GM21737 (cell line): ENCODE measurements around the gene CLDN22.

Experiments used
- ATAC-seq: cut with Tn5 transposase; IDR thresholded peaks from one replicate; pipeline ENCODE4 v1.9.1; 2021; ENCODE audit warnings: mild to moderate bottlenecking, moderate library complexity; ENCODE audit not compliant: unreplicated experiment

The CLDN22 gene

GRCh38 chr4:183285886-183286285 is 34.2 kb downstream of the CLDN22 start:
- ATAC-seq, result no peak

- no peak for ATAC-seq
Measured at GRCh38 chr4:183284965-183285364, 35.1 kb downstream of the CLDN22 start.

GRCh38 chr4:183284258-183284785 is 35.8 kb downstream of the CLDN22 start:
- ATAC-seq, result no peak

GRCh38 chr4:183276106-183276505 is 44.0 kb downstream of the CLDN22 start:
- ATAC-seq, result no peak

- ATAC-seq, result no peak
Measured at GRCh38 chr4:183272384-183272783, 47.7 kb downstream of the CLDN22 start.

- no peak for ATAC-seq
Measured at GRCh38 chr4:183268556-183268955, 51.5 kb downstream of the CLDN22 start.
